HFF-Myc (cell line): ENCODE data around the gene ZNF586.

Experiments used
- DNase-seq: peaks from one replicate; pipeline ENCODE4 v3.0.0-alpha.2; 2011; ENCODE audit warnings: low read depth; ENCODE audit errors: extremely low read depth
- H3K4me3 ChIP-seq: replicated peaks from 2 replicates; pipeline ENCODE4 v1.5.1; 2011; ENCODE audit warnings: low read depth, mild to moderate bottlenecking, control low read depth, low read length
- CTCF ChIP-seq: IDR thresholded peaks from 2 replicates; pipeline ENCODE4 v1.5.1; 2012; ENCODE audit warnings: mild to moderate bottlenecking, low read depth, low read length, control low read depth; ENCODE audit errors: missing control alignments

The ZNF586 gene

GRCh38 chr19:57773488-57773887, 4.0 kb downstream of the ZNF586 start:
- TF ChIP-seq CTCF, result no peak
- no peak overlapping the region for H3K4me3 ChIP-seq
- no peak for DNase-seq

- no peak for DNase-seq
- no peak overlapping the region for H3K4me3 ChIP-seq
- no peak for TF ChIP-seq CTCF
Measured at GRCh38 chr19:57776764-57777296, 7.4 kb downstream of the ZNF586 start.

GRCh38 chr19:57778336-57778735, 8.9 kb downstream of the ZNF586 start:
- no peak for TF ChIP-seq CTCF
- H3K4me3 ChIP-seq, result no peak overlapping the region
- no peak for DNase-seq

- no peak for TF ChIP-seq CTCF
- DNase-seq, result no peak
- no peak overlapping the region for H3K4me3 ChIP-seq
Measured at GRCh38 chr19:57779220-57779845, 9.9 kb downstream of the ZNF586 start.

- no peak for TF ChIP-seq CTCF
- DNase-seq, result no peak
- H3K4me3 ChIP-seq, result no peak overlapping the region
Measured at GRCh38 chr19:57786286-57786685, 16.8 kb downstream of the ZNF586 start.

GRCh38 chr19:57786906-57787305, 17.4 kb downstream of the ZNF586 start:
- TF ChIP-seq CTCF, result no peak
- H3K4me3 ChIP-seq, result no peak overlapping the region
- DNase-seq, result no peak
